ENCODE data around the gene BPNT1. TPM values are rescaled to one million over a fixed set of nuclear protein-coding genes. Genes with fewer than 3 reads are reported as not detected.

The BPNT1 gene
- total RNA-seq, 1 donor from 2014 or later = 27.1 TPM

DNA sequence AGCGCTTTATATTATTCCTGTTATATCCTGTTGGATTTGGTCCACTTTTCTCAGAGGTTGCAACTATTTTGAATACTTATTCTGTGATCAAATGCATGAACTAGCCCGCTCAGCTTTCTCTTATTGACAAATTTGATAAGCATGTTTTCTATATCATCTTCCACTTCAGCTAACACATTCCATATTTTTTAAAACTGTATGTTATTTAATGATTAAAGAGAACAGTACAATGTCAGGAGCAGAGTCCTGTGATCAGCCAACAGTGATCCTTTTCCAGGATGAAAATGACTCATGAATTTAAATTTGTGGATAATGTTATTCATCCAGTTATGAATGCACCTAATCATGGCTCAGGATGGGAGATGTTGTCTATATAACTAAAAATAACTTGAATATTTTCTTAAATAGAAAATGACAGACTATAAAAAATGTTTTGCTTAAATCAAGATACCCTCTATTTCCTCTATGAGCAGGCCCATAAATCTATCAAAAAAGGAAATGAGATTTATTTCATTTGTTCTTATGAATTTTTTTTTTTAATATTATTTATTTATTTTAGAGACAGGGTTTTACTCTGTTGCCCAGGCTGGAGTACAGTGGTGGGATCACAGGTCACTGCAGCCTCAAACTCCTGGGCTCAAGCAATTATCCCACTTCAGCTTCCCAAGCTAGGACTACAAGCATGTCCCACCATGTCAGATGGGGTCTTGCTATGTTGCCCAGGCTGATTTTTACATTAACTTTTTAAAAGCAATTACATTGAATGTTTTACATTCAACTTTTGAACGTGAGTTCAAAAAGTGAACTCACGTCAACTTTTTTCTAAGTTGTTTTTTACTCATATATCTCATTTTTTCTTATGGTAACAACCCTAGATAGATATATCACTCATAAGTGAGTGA, 12.5 kb downstream of the BPNT1 start:
- no peaks in the 10 kb centered on the region for H3K9me3 Mint-ChIP-seq (ENCODE audit: low read depth)
- TF ChIP-seq, protein P1, sequence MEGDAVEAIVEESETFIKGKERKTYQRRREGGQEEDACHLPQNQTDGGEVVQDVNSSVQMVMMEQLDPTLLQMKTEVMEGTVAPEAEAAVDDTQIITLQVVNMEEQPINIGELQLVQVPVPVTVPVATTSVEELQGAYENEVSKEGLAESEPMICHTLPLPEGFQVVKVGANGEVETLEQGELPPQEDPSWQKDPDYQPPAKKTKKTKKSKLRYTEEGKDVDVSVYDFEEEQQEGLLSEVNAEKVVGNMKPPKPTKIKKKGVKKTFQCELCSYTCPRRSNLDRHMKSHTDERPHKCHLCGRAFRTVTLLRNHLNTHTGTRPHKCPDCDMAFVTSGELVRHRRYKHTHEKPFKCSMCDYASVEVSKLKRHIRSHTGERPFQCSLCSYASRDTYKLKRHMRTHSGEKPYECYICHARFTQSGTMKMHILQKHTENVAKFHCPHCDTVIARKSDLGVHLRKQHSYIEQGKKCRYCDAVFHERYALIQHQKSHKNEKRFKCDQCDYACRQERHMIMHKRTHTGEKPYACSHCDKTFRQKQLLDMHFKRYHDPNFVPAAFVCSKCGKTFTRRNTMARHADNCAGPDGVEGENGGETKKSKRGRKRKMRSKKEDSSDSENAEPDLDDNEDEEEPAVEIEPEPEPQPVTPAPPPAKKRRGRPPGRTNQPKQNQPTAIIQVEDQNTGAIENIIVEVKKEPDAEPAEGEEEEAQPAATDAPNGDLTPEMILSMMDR (IDR thresholded peaks at IDR 0.05; ENCODE audit: unreplicated experiment) = no peak
- H3K27ac Mint-ChIP-seq = no peak overlapping the region
- DNase-seq (ENCODE audit: low spot score, unreplicated experiment) = no peak
- H3K27me3 Mint-ChIP-seq = no peaks in the 10 kb centered on the region
- H3K36me3 Mint-ChIP-seq (ENCODE audit: insufficient read depth) = peaks cover 14% of the 10 kb centered on the region
- no peak overlapping the region for H3K4me3 Mint-ChIP-seq (ENCODE audit: low read depth)
- H3K4me1 Mint-ChIP-seq (ENCODE audit: low read depth) = no peaks in the 10 kb centered on the region

DNA sequence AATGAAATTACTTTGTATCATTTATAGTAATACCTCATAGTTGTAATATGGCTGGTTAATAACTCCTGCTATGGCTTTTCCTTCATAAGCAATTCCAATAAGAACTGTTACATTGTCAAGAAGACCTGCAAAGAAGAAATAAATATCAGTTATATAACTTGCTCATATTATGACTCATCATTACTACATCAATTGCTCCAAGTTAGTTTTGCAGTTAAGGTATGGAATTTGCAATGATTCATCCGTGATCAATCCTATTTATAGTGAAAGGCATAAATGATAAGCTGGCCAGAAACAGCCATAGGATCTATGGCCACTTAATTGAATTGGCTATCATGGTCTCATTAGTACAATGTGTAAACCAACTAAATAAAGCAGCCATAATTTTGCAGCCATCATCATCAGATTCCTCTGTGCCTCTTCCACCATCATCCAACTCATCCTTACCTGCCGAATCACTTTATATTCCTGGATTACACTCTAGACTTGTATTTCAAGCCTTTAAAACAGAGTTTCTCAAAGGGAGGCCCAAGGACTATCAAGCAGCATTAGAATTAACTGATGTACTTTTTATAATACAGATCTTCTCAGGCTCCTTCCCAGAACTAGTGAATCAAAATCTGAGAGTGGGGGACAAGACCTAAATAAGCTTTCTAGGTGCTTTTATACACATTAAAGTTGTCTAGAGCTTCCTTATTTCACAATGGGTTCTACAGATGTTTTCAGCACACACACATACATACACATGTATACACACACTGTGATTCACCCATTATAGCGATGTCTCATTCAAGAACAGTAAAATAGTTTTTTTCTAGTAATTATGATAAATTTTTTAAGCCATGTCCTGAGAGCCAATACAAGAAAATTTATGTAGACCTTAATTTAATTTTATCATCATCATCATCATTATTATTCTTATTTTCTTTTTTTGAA, 22.1 kb downstream of the BPNT1 start:
- TF ChIP-seq, protein P1 (IDR thresholded peaks at IDR 0.05; ENCODE audit: unreplicated experiment) = no peak
- no peak overlapping the region for H3K4me3 Mint-ChIP-seq (ENCODE audit: low read depth)
- no peak overlapping the region for H3K27ac Mint-ChIP-seq
- DNase-seq (ENCODE audit: low spot score, unreplicated experiment) = no peak
- H3K4me1 Mint-ChIP-seq (ENCODE audit: low read depth) = no peaks in the 10 kb centered on the region
- no peaks in the 10 kb centered on the region for H3K9me3 Mint-ChIP-seq (ENCODE audit: low read depth)
- no peaks in the 10 kb centered on the region for H3K27me3 Mint-ChIP-seq
- H3K36me3 Mint-ChIP-seq (ENCODE audit: insufficient read depth) = peaks cover 19% of the 10 kb centered on the region

DNA sequence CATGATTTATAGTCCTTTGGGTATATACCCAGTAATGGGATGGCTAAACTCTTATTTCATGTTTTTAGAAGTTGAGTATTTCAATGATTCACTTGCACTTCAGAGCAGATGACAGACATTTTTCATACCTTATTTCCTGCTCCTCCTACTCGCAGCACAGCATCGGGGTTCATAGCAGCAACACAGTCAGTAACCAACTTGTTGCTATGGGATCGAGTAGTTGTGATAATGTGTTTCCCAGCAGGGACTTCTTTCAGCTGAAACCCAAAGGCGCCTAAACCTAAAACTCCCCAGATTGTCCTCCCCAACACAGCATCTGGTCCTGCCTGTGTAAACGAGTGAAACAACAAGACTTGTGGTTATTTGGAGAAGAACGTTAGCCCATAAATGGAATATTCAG, 27.0 kb downstream of the BPNT1 start:
- no peaks in the 10 kb centered on the region for H3K4me1 Mint-ChIP-seq (ENCODE audit: low read depth)
- no peak overlapping the region for H3K4me3 Mint-ChIP-seq (ENCODE audit: low read depth)
- no peak for DNase-seq (ENCODE audit: low spot score, unreplicated experiment)
- no peak overlapping the region for H3K27ac Mint-ChIP-seq
- no peaks in the 10 kb centered on the region for H3K9me3 Mint-ChIP-seq (ENCODE audit: low read depth)
- TF ChIP-seq, protein P1 (IDR thresholded peaks at IDR 0.05; ENCODE audit: unreplicated experiment) = no peak
- H3K36me3 Mint-ChIP-seq (ENCODE audit: insufficient read depth) = peaks cover 26% of the 10 kb centered on the region
- no peaks in the 10 kb centered on the region for H3K27me3 Mint-ChIP-seq

DNA sequence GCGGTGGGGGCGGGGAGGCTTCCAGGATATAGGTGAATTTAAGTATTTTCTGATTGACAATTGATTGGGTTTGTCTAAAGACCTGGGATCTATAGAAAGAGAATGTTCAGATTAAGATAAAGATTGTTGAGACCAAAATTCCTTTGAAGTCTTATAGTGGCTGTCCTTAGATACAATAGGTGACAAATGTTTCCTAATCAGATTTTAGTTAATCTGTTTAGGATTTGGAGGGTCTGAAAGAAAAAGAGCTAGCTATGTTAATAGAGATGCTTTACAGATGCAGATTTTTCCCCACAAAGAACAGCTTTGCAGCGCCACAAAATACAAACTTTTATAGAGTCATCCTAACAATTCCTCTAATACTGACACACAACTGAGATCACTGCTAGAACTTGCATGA, 28.7 kb downstream of the BPNT1 start:
- Mint-ChIP-seq H3K4me3 (ENCODE audit: low read depth) (no peak overlapping the region), H3K36me3 (ENCODE audit: insufficient read depth) (peaks cover 31% of the 10 kb centered on the region), H3K4me1 (ENCODE audit: low read depth) (no peaks in the 10 kb centered on the region), H3K9me3 (ENCODE audit: low read depth) (no peaks in the 10 kb centered on the region), H3K27me3 (no peaks in the 10 kb centered on the region), H3K27ac (no peak overlapping the region)
- DNase-seq (ENCODE audit: low spot score, unreplicated experiment) = no peak
- TF ChIP-seq, protein P1 (IDR thresholded peaks at IDR 0.05; ENCODE audit: unreplicated experiment) = no peak

DNA sequence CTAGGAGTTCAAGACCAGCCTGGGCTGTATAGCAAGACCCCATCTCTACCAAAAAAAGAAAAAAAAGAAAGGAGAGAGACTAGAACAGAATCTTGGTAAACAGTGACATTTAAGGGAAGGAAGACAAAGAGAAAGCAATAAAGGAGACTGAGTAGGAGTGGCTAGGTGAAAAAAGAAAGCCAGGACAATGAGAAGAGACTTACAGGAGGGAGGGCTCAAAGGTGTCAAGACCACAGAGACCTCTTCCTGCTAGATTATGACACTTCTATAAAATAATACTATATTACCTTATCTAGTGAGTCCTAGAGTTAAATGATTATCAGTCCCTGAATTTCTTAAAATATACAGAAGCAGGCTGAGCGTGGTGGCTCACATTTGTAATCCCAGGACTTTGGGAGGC, 33.2 kb downstream of the BPNT1 start:
- Mint-ChIP-seq H3K36me3 (ENCODE audit: insufficient read depth) (peaks cover 15% of the 10 kb centered on the region), H3K9me3 (ENCODE audit: low read depth) (no peaks in the 10 kb centered on the region), H3K4me3 (ENCODE audit: low read depth) (no peak overlapping the region), H3K27ac (no peak overlapping the region), H3K4me1 (ENCODE audit: low read depth) (no peaks in the 10 kb centered on the region), H3K27me3 (no peaks in the 10 kb centered on the region)
- TF ChIP-seq, protein P1 (IDR thresholded peaks at IDR 0.05; ENCODE audit: unreplicated experiment) = no peak
- no peak for DNase-seq (ENCODE audit: low spot score, unreplicated experiment)
